HL-60 (cell line): ENCODE measurements around the gene SPP1.

Experiments used
- GABPA ChIP-seq: IDR thresholded peaks from 2 replicates; pipeline ENCODE4 v1.6.1; 2012; ENCODE audit warnings: low read depth
- POLR2AphosphoS5 ChIP-seq: IDR thresholded peaks from 2 replicates; pipeline ENCODE4 v1.6.1; 2012; ENCODE audit warnings: low read depth
- SPI1 ChIP-seq: IDR thresholded peaks from 2 replicates; pipeline ENCODE4 v1.6.1; 2012; ENCODE audit warnings: low read depth, mild to moderate bottlenecking, borderline replicate concordance
- TF ChIP-seq, protein P1 (sequence below): IDR thresholded peaks from one replicate; pipeline ENCODE4 v1.5.1; 2011; ENCODE audit warnings: low read length, control low read depth, inconsistent platforms; ENCODE audit not compliant: insufficient read depth

DNA sequence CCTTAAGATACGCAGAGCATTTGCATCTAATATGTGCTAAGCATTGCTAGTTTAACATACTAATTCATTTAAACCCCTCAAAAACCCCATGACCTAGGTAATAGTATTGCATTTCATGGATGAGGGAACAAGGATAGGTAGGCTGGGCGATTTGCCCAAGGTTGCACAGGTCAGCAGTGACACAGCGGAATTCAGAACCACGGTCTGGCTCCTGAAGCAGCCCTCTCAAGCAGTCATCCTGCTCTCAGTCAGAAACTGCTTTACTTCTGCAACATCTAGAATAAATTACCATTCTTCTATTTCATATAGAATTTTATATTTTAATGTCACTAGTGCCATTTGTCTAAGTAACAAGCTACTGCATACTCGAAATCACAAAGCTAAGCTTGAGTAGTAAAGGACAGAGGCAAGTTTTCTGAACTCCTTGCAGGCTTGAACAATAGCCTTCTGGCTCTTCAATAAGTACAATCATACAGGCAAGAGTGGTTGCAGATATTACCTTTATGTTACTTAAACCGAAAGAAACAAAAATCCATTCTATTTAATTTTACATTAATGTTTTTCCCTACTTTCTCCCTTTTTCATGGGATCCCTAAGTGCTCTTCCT lies 555 bp upstream of the SPP1 start:
- no peak; the same call in 1 of the 2 replicates for TF ChIP-seq POLR2AphosphoS5
- TF ChIP-seq, protein P1, sequence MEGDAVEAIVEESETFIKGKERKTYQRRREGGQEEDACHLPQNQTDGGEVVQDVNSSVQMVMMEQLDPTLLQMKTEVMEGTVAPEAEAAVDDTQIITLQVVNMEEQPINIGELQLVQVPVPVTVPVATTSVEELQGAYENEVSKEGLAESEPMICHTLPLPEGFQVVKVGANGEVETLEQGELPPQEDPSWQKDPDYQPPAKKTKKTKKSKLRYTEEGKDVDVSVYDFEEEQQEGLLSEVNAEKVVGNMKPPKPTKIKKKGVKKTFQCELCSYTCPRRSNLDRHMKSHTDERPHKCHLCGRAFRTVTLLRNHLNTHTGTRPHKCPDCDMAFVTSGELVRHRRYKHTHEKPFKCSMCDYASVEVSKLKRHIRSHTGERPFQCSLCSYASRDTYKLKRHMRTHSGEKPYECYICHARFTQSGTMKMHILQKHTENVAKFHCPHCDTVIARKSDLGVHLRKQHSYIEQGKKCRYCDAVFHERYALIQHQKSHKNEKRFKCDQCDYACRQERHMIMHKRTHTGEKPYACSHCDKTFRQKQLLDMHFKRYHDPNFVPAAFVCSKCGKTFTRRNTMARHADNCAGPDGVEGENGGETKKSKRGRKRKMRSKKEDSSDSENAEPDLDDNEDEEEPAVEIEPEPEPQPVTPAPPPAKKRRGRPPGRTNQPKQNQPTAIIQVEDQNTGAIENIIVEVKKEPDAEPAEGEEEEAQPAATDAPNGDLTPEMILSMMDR = no peak
- no peak for TF ChIP-seq SPI1
- TF ChIP-seq GABPA = no peak
